ENCODE data around the gene AGO4.
"Not testable (repeated sequence)": the region's sequence is repeated elsewhere in the genome, so short reads cannot be mapped to it uniquely, and the experiment has no call there.

The AGO4 gene

DNA sequence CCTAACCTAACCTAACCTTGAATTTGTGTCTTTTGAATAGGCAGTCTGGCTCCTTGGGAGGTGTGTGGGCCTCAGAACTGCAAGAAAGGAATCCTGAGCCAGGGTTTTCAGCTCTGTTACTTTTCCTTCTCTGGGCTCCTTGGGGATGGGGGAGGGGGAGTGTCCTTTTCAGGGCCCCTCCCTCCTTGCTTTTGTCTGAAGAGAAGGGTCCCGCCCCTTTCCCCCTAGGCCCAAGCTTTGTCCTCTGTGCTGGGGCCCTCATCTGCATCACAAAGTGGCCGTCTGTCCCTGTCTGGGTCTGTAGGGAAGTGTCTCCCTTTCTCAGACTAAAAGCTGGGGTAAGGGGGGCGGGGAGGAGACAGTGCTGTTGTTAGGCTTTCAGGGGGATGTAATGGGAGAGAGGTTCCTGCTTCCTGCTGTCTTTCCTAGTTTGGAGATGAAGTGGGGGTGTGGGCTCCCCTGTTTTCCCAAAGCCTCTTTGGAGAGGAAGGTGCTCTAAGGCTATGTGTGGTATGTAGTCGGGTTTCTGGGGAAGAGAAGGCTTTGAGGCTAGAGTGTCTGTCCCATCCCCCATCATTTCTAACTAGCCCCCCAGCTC is 78.2 kb downstream of the AGO4 start:
- Histone ChIP-seq H3K4me1 (peaks cover 33% of the 10 kb centered on the region), H3K36me3 (replicated peaks) (peaks cover 20% of the 10 kb centered on the region), H3K9me3 (no peaks in the 10 kb centered on the region), H3K4me3 (peak overlapping the region; percentile 16), H3K27me3 (ENCODE audit: low read depth) (no peaks in the 10 kb centered on the region)
- in situ Hi-C loops (cut with MboI; ENCODE audit: low sequenced_read_pairs): no loop called here
- peak; percentile 96 for DNase-seq (ENCODE audit: low spot score in 2 of 2)

DNA sequence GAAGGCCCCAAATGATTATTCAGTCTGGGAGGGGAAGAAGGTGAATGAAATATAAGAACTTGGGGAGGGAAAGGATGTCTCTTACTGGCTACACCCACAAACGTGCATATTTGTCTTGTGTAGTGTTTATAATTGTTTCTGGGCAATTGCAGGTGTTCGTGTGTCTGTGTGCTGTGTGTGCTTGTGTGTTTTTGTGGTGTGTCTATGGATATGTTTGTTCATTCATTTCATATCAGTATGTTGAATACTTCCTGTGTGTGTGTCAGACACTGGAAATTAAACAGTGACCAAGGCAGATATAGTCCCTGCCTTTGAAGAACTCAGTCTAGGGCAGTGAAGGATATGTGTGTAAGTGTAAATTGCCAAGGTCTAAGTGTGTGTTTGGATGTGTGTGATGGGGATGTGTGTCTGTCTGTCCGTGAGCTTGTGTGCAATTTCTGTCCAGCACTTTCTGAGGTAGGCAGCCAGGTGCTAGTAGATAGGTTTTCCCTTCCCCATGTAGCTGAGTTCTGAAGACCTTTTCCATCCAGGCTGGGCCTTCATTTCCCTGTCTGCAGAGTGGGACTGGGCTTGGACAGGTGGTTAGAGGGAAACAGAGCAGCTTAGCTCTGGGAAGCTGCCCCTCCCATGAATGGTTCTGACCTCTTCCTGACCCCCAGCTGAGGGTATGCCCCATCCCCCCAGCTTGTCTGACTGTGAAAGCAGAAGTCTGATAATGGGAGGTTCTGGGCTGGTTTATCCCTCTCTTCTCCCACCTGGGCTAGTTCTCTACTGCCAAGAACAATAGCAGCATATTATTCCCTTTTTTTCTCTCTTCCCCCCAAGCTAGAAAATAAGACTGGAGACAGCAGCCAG is 79.0 kb downstream of the AGO4 start:
- no peaks in the 10 kb centered on the region for H3K9me3 ChIP-seq
- peak overlapping the region; percentile 16 for H3K4me3 ChIP-seq
- peak in 1 of 2 experiments; percentile 40 for DNase-seq (ENCODE audit: low spot score in 2 of 2)
- peaks cover 33% of the 10 kb centered on the region for H3K4me1 ChIP-seq
- in situ Hi-C loops (cut with MboI; ENCODE audit: low sequenced_read_pairs): no loop called here
- peaks cover 24% of the 10 kb centered on the region for H3K36me3 ChIP-seq (replicated peaks)
- H3K27me3 ChIP-seq (ENCODE audit: low read depth): no peaks in the 10 kb centered on the region

DNA sequence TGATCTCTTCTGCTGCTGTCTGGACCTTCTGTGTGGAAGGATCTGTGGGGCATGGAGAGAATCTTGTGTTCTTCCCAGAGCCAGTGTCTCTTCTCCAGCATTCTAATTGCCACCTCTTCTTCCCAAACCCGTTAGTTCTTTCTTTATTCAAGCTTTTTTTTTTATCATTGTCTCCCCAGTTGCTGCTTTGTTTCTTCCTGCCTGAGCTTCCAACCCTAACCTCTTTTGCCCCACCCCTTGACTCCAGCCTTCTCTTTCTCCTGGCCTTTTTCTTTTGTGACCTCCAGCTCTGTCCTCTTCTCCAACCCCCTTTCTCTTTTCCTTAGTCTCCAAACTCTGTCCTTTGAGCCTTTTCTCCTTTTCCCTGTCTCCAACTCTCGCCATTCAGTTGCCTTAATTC is 79.7 kb downstream of the AGO4 start:
- H3K36me3 ChIP-seq (replicated peaks): peaks cover 30% of the 10 kb centered on the region
- no peak overlapping the region for H3K4me3 ChIP-seq
- H3K27me3 ChIP-seq (ENCODE audit: low read depth): no peaks in the 10 kb centered on the region
- no peak for DNase-seq (ENCODE audit: low spot score in 2 of 2)
- no peaks in the 10 kb centered on the region for H3K9me3 ChIP-seq
- in situ Hi-C loops (cut with MboI; ENCODE audit: low sequenced_read_pairs): no loop called here
- H3K4me1 ChIP-seq: peaks cover 32% of the 10 kb centered on the region

DNA sequence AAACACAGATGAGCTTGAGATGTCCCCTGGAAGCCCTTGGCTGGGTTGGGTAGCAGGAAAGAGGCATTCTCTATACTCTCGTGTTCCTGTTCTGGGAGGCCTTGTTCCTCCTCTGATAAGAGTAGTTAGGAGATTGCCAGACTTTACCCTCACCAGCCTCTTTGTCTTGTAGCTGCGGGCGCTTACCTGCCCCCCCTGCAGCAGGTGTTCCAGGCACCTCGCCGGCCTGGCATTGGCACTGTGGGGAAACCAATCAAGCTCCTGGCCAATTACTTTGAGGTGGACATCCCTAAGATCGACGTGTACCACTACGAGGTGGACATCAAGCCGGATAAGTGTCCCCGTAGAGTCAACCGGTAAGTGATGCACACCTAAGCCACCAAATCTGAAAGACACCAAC is 80.4 kb downstream of the AGO4 start:
- Histone ChIP-seq H3K27me3 (ENCODE audit: low read depth) (no peaks in the 10 kb centered on the region), H3K9me3 (no peaks in the 10 kb centered on the region), H3K4me1 (peaks cover 29% of the 10 kb centered on the region), H3K4me3 (no peak overlapping the region), H3K36me3 (replicated peaks) (peaks cover 37% of the 10 kb centered on the region)
- in situ Hi-C loops (cut with MboI; ENCODE audit: low sequenced_read_pairs): no loop called here
- no peak for DNase-seq (ENCODE audit: low spot score in 2 of 2)

DNA sequence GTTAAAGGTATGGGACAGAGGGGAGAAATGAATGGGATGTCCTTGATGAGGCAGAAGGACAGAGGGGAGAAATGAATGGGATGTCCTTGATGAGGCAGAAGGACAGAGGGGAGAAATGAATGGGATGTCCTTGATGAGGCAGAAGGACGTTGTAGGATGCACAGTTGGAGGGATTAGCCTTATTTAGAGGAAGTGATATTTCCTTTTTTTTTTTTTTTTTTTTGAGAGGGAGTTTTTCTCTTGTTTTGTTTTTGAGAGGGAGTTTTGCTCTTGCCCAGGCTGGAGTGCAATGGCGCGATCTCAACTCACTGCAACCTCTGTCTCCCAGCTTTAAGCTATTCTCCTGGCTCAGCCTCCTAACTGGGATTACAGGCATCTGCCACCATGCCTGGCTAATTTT is 81.2 kb downstream of the AGO4 start:
- H3K4me3 ChIP-seq; H3K9me3 ChIP-seq; H3K27me3 ChIP-seq (ENCODE audit: low read depth); in situ Hi-C loops (cut with MboI; ENCODE audit: low sequenced_read_pairs); DNase-seq (ENCODE audit: low spot score in 2 of 2): not testable (repeated sequence)
- peaks cover 29% of the 10 kb centered on the region for H3K4me1 ChIP-seq
- peaks cover 44% of the 10 kb centered on the region for H3K36me3 ChIP-seq (replicated peaks)

DNA sequence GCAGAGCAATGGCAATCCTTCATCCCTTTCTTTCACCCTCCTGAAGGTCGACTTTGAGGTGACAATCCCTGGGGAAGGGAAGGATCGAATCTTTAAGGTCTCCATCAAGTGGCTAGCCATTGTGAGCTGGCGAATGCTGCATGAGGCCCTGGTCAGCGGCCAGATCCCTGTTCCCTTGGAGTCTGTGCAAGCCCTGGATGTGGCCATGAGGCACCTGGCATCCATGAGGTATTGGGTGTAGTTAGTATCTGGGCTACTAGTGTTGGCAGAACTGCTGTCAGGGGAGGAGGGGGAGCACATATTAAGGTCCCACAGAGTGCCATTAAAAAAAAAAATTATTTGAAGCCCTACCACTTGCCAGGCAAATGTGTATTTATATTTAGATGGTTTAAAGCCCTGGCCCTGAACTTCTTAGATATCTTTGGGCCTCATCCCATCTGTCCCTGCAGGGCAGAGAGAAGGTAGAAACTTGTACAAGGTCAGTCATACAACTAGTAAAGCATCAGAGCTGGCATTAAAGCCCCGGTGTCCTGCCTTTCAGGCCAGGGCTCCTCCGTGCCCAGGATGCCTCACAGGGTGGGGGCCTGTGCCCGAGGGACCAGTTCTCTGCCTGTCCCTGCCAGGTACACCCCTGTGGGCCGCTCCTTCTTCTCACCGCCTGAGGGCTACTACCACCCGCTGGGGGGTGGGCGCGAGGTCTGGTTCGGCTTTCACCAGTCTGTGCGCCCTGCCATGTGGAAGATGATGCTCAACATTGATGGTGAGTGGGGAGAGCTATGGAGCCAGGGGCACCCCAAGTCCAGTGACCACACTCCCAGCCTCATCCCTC is 85.4 kb downstream of the AGO4 start:
- in situ Hi-C loops (cut with MboI; ENCODE audit: low sequenced_read_pairs): no loop called here
- H3K4me1 ChIP-seq: no peaks in the 10 kb centered on the region
- no peaks in the 10 kb centered on the region for H3K9me3 ChIP-seq
- H3K4me3 ChIP-seq: no peak overlapping the region
- no peaks in the 10 kb centered on the region for H3K27me3 ChIP-seq (ENCODE audit: low read depth)
- DNase-seq (ENCODE audit: low spot score in 2 of 2): no peak
- peaks cover 77% of the 10 kb centered on the region for H3K36me3 ChIP-seq (replicated peaks)

DNA sequence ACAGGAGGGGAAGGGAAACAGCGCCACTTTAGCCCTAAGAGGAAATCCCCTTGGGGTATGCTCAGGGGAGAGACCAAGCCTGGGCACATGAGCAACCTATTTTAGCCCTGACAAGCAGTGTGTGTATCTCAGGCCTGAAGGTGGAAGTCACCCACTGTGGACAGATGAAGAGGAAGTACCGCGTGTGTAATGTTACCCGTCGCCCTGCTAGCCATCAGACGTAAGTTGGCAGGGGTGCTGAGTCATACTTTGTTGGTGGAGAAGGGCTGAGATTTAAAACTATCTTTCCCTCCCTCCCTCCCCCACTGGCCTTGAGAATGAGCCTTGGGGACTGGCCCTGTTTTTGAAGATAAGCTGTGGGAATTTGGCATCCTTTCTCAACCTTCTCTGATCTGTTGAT is 86.4 kb downstream of the AGO4 start:
- DNase-seq (ENCODE audit: low spot score in 2 of 2): no peak
- no peaks in the 10 kb centered on the region for H3K9me3 ChIP-seq
- H3K4me3 ChIP-seq: no peak overlapping the region
- H3K27me3 ChIP-seq (ENCODE audit: low read depth): no peaks in the 10 kb centered on the region
- H3K4me1 ChIP-seq: no peaks in the 10 kb centered on the region
- H3K36me3 ChIP-seq (replicated peaks): peaks cover 80% of the 10 kb centered on the region
- in situ Hi-C loops (cut with MboI; ENCODE audit: low sequenced_read_pairs): no loop called here

DNA sequence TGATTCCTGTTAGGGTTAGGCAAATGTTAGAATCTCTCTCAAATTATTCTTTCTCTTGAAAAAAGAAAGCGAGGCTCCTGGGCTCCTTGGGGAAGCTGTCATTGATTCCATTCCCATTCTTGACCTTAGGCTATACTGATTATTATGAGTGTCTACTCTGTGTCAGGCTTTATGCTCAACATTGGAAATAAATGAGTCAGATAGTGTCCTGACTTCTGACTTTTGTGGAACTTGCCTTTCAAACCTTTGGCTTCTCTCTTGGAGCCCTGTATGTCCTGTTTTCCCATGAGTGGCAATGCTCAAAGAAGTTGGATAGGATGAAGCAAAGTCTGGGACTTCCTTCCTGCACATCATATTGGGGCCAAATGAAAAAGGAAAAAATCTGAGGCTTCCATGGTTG is 86.8 kb downstream of the AGO4 start:
- Histone ChIP-seq H3K4me1 (no peaks in the 10 kb centered on the region), H3K36me3 (replicated peaks) (peaks cover 83% of the 10 kb centered on the region), H3K27me3 (ENCODE audit: low read depth) (no peaks in the 10 kb centered on the region), H3K4me3 (no peak overlapping the region), H3K9me3 (no peaks in the 10 kb centered on the region)
- DNase-seq (ENCODE audit: low spot score in 2 of 2): no peak
- in situ Hi-C loops (cut with MboI; ENCODE audit: low sequenced_read_pairs): no loop called here

DNA sequence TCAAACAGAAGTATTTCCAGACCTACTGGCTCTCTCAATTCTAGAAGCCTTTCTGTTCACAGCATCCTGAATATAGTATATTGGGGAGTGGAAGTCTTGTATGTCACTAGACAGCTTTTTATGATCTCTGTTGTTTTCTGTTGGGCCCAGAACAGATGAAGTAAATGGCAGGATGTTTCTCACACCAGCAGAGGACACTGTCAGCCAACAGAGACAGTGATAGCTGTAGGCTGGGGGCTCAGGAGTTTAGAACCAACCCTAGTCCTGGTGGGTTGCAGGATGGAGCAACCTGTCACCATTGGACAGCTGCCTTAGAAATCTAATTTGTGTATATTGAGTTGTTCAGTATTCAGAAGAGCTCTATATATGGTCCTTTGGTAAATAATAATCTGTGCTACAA is 92.1 kb downstream of the AGO4 start:
- no peaks in the 10 kb centered on the region for H3K4me1 ChIP-seq
- no peaks in the 10 kb centered on the region for H3K9me3 ChIP-seq
- in situ Hi-C loops (cut with MboI; ENCODE audit: low sequenced_read_pairs): no loop called here
- no peaks in the 10 kb centered on the region for H3K27me3 ChIP-seq (ENCODE audit: low read depth)
- no peak overlapping the region for H3K4me3 ChIP-seq
- peaks cover 54% of the 10 kb centered on the region for H3K36me3 ChIP-seq (replicated peaks)
- no peak for DNase-seq (ENCODE audit: low spot score in 2 of 2)

DNA sequence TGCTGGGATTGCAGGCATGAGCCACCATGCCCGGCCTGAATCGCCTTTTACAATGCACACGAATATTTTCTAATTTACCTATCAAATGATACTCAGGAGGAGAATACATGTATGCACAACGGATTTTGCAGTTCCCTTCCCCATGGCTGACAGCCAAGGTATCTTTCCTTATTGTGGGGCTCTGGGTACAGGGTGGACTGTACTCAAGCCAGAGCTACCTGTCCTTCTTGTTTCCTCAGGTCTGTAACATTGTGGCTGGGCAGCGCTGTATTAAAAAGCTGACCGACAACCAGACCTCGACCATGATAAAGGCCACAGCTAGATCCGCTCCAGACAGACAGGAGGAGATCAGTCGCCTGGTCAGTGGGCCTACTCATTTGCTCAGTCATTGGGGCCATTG is 93.4 kb downstream of the AGO4 start:
- Histone ChIP-seq H3K4me3 (no peak overlapping the region), H3K27me3 (ENCODE audit: low read depth) (no peaks in the 10 kb centered on the region), H3K9me3 (no peaks in the 10 kb centered on the region), H3K36me3 (replicated peaks) (peaks cover 43% of the 10 kb centered on the region), H3K4me1 (no peaks in the 10 kb centered on the region)
- in situ Hi-C loops (cut with MboI; ENCODE audit: low sequenced_read_pairs): no loop called here
- DNase-seq (ENCODE audit: low spot score in 2 of 2): no peak

DNA sequence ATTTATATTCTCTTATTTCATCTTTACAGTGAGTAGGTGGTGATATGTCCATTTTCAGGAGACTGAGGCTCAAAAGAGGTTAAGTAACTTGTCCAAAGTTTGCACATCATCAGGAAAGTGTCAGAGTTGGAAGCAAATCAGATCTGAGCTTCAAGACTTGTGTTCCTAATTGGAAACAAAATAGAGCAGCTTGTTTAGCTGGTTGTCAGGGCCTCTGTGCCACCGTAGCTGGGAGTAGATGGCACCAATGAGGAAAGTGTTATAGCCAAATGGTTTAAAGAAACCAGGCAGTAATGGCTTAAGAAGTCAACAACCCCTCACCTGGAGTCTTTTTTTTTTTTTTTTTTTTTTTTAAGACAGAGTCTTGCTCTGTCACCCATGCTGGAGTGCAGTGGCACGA is 94.9 kb downstream of the AGO4 start:
- in situ Hi-C loops (cut with MboI; ENCODE audit: low sequenced_read_pairs): no loop called here
- H3K36me3 ChIP-seq (replicated peaks): peaks cover 42% of the 10 kb centered on the region
- no peaks in the 10 kb centered on the region for H3K4me1 ChIP-seq
- H3K27me3 ChIP-seq (ENCODE audit: low read depth): no peaks in the 10 kb centered on the region
- H3K9me3 ChIP-seq: no peaks in the 10 kb centered on the region
- DNase-seq (ENCODE audit: low spot score in 2 of 2): no peak
- no peak overlapping the region for H3K4me3 ChIP-seq
